Globus pallidus (tissue), 1 donor: Measurements from ENCODE around the gene TRAPPC8.
"Not testable (repeated sequence)": the region's sequence is repeated elsewhere in the genome, so short reads cannot be mapped to it uniquely, and the experiment has no call there.

ENCODE experiments used
- DNase-seq: peaks from one replicate; pipeline ENCODE4 v3.0.0-alpha.2; 2015; ENCODE audit warnings: low spot score

Gene TRAPPC8

DNA sequence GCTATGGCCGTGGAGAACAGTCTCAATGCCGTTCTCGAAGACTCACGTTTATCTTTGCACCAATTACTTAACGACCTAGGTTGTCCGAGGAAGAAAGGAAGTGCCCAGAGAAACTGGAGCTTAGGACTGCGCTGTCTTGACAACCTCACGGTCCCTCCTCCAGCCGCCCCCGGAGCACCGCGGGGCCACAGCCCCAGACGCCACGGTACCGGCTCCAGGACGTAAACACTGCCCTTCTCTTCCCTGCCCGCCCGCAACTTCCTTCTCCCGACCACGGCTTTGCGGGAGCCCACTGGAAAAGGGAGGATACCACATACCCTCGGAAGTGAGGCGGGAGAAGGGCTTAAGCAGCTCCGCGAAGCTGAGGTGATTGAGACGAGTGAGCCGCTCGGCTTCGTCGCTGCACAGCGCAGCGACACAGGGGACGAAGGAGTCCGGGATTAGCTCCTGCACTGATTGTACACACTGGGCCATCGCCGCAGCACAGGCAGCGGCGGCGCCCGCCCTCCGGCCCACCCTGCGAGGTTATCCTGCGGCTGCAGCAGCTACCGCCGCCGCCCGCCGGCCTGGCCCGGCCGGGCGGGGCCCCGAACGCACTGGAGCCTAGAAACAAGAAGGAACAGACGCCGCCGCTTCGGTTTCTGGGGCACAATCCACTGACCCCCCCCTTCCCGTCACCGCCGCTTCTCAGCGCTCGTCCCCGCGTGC lies 483 bp downstream of the TRAPPC8 start:
- DNase-seq, result no peak

DNA sequence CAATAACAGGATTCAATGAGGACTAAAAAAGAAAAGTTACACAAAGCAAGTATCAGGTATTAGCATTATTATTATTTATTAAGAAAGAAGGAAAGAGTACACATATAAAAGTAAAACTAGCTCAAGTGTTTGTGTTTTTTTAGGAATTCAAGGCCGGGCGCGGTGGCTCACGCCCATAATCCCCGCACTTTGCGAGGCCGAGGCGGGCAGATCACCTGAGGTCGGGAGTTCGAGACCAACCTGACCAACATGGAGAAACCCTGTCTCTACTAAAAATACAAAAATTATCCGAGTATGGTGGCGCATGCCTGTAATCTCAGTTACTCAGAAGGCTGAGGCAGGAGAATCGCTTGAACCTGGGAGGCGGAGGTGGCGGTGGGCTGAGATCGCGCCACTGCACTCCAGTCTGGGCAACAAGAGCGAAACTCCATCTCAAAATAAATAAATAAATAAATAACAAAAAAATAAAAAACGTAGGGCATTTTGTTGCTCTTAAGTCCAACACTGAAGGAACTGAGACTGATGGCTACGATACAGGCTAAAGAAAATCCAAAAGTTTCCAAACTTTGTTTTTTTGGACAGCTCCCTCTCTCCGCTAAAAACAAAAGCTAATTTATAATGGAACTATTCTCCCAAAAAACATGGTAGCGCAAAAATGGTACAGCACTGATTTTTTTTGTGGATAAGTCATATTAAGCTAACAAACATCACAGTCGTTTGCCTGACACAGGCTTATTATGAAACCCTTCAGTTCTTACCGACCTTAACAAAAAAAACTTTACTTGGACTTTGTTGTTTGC lies 1.7 kb downstream of the TRAPPC8 start:
- DNase-seq, result no peak

DNA sequence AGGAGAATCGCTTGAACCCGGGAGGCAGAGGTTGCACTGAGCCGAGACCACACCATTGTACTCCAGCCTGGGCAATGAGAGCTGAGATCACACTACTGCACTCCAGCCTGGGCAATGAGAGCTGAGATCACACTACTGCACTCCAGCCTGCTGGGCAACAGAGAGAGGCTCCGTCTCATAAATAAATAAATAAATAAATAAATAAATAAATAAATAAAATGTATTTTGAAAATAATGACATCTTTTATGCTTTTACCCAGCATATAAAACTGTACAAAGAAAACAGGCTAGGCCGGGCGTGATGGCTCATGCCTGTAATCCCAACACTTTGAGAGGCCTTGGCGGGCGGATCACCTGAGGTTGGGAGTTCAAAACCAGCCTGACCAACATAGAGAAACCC lies 8.2 kb downstream of the TRAPPC8 start:
- DNase-seq, result not testable (repeated sequence)

DNA sequence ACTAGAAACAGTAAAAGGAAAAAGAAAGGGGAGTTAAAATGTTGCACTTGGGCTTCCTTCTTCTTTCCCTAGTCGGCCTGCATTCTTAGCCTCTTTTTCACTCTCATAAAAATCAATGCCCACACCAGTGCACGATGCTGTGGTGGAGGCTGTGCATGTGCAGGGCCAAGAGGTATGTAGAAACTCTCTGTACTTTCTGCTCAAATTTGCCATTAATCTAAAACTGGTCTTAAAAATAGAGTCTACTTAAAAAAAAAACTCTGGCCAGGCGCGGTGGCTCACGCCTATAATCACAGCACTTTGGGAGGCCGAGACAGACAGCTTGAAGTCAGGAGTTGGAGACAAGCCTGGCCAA lies 11.1 kb downstream of the TRAPPC8 start:
- DNase-seq, result no peak

DNA sequence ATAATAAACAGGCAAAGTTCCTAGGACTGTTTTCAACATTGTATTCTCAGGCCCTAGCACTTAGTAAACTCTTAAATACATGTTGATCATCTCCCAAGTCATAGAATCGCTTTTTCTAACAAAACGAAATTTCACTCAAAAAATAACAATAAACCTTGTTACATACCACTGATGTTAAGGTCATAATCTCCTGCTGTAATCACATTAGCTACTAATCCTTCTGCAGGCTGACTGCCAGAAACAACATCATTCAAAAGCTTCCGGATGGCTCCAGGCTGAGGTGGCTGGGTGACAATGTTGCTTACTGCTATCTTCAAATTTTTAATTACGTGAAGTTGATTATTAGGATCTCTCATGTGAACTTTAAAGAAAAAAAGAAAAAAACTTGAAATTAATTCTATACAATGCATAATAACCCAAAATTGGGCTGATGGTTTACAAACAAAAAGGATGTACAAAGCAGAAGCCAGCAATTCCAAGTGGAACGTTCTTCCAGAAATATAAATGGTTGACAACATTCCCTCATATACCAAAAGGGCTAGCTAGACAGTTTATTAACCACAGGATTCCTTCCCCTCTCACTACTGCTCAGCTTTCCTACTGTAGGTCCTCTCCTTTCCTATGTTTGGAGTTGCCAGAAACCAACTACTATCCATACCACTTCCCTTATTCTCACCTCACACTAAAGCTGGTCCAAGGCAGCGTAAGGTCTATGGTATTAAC lies 11.6 kb downstream of the TRAPPC8 start:
- DNase-seq, result no peak

DNA sequence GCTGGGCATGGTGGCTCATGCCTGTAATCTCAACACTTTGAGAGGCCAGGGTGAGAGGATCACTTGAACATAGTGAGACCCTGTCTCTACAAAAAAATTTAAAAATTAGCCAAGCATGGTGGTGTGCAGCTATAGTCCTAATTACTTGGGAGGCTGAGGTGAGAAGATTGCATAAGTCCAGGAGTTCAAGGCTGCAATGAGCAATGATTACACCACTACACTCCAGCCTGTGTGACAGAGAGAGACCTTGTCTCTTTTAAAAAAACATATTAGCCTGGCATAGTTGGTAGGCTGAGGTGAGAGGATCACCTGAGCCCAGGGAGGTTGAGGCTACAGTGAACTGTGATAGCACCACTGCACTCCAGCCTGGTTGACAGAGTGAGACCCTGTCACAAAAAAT lies 13.7 kb downstream of the TRAPPC8 start:
- DNase-seq, result no peak

DNA sequence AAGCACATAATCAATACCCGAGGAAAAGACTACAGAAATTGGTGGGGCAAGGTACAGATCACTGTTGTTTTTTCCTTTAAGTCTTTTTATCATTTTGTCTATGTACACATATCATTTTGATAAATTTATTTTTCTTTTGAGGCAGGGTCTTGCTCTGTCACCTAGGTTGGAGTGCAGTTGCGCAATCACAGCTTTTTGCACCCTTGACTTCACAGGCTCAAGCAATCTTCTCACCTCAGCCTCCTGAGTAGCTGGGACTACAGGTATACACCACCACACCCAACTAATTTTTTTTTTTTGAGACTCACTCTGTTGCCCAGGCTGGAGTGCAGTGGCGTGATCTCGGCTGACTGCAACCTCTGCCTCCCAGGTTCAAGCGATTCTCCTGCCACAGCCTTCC lies 15.9 kb downstream of the TRAPPC8 start:
- not testable (repeated sequence) for DNase-seq

DNA sequence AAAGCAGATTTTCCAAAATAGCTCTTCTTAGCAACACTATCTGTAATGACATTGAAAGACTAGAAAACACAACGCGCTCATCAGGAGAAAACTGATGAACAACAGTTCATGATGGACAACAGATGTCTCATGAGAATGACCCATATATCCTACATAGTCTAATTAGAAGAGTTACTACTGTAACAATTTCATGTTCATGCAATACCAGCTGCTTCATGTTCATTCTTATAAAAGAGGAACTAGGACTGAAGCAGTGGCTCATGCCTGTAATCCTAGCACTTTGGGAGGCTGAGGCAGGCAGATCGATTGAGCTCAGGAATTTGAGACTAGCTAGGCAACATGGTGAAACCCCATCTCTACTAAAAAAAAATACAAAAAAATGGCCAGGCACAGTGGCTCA lies 22.7 kb downstream of the TRAPPC8 start:
- DNase-seq, result no peak

DNA sequence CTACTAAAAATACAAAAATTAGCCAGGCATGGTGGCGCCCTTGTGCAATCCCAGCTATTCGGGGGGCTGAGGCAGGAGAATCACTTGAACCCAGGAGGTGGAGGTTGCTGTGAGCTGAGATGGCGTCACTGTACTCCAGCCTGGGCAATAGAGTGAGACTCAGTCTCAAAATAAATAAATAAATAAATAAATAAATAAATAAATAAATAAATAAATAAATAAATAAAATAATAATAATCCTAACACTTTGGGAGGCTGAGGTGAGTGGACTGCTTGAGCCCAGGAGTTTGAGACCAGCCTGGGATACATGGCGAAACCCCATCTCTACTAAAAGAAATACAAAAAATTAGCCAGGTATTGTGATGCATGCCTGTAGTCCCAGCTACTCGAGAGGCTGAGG lies 23.6 kb downstream of the TRAPPC8 start:
- DNase-seq, result not testable (repeated sequence)

DNA sequence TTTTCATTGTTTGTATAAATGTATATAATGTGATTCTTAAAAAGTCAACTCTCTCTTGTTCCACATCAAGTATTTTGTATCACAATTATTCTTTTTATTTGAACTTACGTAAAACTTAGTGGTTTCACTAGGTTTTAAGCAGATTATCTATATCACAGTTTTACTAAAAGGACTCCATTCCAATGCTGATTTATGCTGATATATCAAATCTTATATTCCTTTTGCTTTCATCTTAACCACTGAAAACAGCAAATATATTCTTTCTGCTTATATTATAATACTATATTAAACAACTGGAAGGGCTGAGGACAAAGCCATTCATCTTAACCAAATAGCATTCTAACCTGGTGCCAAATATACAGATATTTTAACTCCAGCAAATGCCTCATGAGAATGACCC lies 24.2 kb downstream of the TRAPPC8 start:
- DNase-seq, result no peak

DNA sequence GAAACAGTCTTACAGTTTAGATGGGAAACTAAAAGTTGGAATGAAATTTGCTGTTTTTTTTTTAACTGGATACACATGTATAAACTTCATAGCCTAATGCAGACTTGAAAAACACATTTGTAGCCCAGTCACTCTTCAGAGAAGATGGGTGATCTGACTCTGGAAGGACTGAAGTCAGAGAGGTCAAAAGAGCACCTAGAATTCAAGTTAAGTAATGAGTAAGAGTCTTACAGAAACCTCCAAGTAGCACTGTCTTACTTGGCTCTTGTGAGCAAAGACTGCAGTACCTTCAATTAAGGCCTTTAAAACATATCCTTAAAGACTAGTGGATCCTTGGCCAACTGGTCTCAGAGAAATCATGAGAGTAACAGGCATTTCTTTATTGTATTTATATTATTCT lies 41.9 kb downstream of the TRAPPC8 start:
- no peak for DNase-seq

DNA sequence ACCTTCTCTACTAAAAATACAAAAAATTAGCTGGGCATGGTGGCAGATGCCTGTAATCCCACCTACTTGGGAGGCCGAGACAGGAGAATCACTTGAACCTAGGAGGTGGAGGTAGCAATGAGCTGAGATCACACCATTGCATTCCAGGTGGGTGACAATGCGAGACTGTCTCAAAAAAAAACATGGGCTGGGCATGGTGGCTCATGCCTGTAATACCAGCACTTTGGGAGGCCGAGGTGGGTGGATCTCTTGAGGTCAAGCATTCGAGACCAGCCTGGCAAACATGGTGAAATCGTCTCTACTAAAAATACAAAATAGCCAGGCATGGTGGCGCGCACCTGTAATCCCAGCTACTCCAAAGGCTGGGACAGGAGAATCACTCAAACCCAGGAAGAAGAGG lies 43.2 kb downstream of the TRAPPC8 start:
- DNase-seq, result not testable (repeated sequence)

DNA sequence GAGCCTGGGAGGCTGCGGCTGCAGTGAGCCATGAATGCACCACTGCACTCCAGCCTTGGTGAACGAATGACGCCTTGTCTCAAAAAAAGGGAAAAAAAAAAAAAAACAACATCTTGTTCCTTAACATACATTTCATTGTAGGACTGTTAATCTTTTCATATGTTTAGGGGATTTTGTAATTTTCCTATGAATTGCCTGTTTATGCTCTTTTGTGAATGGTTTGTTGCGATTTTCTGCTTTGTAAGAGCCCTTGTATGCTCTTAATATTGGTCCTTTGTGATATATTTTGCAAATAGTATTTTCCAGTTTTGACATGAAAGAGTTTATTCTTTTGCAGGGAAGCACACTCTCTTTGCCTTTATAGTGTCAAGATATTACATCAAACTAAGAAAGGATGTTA lies 50.0 kb downstream of the TRAPPC8 start:
- DNase-seq, result no peak

DNA sequence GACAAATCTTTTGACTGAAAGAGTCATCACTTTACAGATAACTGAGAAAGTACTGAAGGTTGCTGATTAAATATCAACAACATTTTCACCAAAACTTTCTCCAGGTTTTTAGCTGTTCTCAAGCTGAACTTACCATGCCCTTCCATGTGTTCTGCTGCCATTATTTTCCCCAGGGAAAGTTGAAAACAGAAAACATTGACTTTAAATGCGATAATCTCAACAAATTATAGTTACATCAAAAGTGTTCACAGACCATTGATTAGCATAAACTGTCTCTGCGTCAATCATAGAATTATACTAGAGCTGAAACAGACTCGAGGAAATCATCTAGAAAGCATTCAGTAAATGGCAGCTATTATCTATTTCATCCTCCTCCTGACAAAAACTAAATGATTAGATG lies 51.4 kb downstream of the TRAPPC8 start:
- DNase-seq, result no peak

DNA sequence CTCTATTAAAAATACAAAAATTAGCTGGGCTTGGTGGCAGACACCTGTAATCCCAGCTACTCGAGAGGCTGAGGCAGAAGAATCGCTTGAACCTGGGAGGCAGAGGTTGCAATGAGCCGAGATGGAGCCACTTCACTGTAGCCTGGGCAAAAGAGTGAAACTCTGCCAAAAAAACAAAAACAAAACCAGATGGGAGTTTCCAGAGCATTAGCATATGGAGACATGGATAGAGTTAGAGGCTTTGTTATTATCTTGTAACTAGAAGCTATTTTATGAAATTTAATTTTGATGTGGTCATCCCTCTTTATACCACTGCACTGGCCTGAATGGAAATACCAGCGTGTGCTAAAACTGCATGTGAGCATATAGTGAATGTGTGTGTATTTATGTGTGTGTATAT lies 58.9 kb downstream of the TRAPPC8 start:
- DNase-seq, result no peak

DNA sequence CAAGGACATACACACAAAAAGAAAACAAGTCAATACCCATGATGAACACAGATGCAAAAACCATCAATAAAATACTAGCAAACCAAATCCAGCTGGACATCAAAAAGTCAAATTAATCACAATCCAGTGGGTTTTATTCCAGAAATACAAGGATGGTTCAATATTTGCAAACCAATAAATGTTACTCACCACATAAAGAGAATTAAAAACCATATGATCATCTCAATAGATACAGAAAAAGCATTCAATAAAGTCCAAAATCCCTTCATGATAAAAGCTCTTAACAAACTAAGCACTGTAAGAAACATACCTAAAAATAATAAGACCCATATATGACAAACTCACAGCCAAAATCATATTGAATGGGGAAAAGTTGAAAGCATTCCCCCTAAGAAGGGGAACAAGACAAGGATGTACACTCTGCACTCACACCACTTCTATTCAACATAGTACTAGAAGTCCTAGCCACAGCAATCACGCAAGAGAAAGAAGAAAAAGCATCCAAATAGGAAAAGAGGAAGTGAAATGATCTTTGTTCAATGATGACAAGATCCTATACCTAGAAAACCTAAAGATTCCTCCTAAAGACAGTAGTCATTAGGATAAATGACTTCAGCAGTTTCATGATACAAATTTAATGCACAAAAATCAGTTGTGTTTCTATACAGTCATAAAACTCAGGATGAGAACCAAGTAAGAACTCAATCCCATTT lies 62.6 kb downstream of the TRAPPC8 start:
- no peak for DNase-seq

DNA sequence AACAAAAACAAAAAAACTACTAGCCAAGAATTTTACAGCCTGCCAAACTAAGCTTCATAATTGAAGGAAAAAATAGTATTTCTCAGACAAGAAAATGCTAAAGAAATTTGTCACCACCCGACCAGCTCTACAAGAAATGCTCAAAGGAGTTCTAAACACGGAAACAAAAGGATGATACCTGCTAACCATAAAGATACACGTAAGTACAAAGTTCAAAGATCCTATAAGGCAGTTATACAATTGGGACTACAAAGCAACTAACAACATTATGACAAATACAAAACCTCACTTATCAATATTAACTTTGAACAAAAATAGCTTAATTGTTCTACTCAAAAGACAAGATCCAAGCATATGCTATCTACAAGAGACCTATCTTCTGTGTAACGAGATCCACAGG lies 64.6 kb downstream of the TRAPPC8 start:
- no peak for DNase-seq

DNA sequence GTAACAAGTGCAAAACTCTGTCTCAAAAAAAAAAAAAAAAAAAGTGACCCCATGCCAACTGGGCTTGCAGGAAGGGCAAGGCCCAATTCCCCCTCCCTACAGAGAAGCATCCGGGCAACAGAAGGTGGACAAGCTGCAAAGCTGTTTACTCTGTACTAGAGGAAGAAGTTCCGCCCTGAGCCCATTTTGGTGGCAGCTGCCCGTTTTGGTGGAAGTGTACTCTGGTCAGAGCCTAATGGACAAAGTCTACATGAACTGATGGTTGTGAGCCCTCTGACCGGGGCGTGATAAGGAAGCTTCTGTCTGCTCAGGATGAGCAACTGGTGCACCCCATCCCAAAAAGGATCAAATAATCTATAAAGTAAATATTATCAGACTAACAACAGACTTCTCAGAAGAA lies 65.0 kb downstream of the TRAPPC8 start:
- DNase-seq, result no peak

DNA sequence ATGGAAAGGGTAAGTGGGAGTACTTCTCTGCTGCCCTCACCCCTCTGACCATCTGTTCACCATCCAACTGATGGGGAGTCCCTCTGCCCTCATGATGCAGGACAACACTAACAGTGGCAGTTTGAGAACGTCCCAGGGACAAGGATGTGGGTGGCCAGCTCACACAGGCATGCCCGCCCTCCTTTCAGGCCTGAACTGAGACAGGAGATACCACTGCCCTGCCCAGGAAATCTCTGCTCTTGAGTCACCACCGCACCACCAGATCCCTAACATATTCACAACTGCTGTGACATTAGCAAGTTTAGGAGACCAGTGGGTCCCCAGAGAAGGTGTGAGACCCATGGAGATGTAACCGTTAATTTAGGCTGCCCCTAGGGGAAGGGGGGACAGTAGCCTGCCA lies 66.2 kb downstream of the TRAPPC8 start:
- DNase-seq, result no peak

DNA sequence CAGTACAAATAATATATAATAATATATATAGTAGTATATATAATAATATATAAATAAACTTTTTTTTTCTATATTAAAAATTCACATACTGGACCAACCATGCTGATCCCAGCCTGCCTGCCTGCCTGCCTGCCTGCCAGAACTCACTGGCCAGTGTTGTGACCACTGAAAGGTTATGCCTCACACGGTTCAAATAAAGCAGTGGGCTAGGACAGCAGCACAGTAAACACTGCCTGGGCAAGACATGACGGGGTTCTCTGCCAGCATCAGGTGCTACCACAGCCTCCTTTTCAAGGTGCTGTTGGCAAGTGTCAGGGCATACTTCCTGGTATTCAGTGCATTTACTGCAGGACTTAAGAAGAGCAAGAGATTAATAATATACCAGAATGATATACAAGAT lies 67.6 kb downstream of the TRAPPC8 start:
- DNase-seq, result no peak

DNA sequence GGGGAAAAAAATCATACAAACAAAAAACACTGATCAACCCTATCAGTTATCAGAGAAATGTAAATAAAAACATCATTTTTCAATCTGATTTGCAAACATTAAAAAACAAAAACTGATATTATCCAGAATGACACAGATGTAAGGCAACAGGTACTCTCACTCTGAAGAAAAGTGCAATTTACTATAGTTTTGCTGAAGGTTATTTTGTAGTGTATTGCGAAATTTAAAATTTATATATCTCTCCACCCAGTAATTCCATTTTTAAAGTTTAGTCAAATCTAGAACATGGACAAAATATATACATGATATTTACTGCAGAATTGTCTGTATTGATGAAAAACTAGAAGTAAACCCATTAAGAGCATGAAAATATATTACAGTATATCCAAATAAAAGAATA lies 79.8 kb downstream of the TRAPPC8 start:
- no peak for DNase-seq

DNA sequence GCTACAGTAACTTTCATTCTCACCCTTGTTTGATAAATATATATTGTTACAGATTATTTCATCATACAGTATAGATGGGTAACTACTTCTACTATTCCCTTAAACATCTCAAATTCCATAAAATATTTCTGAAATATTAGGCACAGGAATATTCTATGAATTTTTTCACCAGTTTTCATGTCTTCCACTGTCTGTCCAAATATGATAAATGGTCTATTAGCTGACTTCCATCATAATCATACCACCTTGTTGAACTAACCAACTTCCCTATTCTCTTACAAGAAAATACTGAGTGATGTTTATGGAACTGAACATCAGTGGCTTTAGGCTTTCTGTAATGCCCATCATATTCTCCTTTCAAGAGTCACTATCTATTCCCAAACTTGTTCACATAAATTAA lies 82.4 kb downstream of the TRAPPC8 start:
- no peak for DNase-seq
